ENCODE data around the gene TESK2. TPM values are rescaled to one million over a fixed set of nuclear protein-coding genes. Genes with fewer than 3 reads are reported as not detected.

The TESK2 gene
- polyA plus RNA-seq, 1 of the 3 experiments (the other 2 are of a cell fraction) = 1.3 TPM

- no peaks in the 10 kb centered on the region for H3F3A ChIP-seq (replicated peaks; ENCODE audit: insufficient read depth)
- WGBS (ENCODE audit: low lambda C conversion rate) = 95% methylated on average over 5 of the region's 5 CpGs
- no peak overlapping the region for H3K4me3 ChIP-seq (ENCODE audit: low read depth in 2 of 2, low read length in 1 of 2)
Measured at GRCh38 chr1:45321444-45321843, 169.5 kb downstream of the TESK2 start.

DNA sequence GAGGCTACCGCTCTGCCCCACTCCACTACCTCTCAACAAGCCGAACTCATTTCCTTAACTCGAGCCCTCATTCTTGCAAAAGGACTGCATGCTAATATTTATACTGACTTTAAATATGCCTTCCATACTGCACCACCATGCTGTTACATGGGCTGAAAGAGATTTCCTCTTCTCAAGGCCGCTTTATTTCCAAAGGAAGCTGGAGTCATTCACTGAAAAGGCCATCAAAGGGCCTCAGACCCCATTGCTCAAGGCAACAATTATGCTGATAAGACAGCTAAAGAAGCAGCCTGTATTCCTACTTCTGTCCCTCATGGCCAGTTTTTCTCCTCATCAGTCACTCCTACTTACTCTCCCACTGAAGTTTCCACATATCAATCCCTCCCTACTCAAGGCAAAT, 171.2 kb downstream of the TESK2 start:
- Histone ChIP-seq H3K4me1 (ENCODE audit: control insufficient read depth in 1 of 2, insufficient read depth in 2 of 2, low read depth in 1 of 2, low read length in 1 of 2) (no peaks in the 10 kb centered on the region), H3K36me3 (replicated peaks in 1 of 2; ENCODE audit: control insufficient read depth in 1 of 2, insufficient read depth in 2 of 2, low read length in 1 of 2) (no peaks in the 10 kb centered on the region), H3F3A (replicated peaks; ENCODE audit: insufficient read depth) (no peaks in the 10 kb centered on the region), H2AFZ (ENCODE audit: low read depth) (no peak overlapping the region), H4K20me1 (ENCODE audit: insufficient read depth) (no peaks in the 10 kb centered on the region), H3K4me3 (ENCODE audit: low read depth in 2 of 2, low read length in 1 of 2) (no peak overlapping the region), H3K4me2 (no peak overlapping the region), H3K9me3 (no peaks in the 10 kb centered on the region), H3K27ac (ENCODE audit: low read depth in 2 of 2, low read length in 1 of 2) (no peak overlapping the region), H3K79me2 (ENCODE audit: insufficient read depth) (no peaks in the 10 kb centered on the region), H3K9me2 (no peaks in the 10 kb centered on the region), H3K9ac (no peak overlapping the region), H3K27me3 (ENCODE audit: insufficient read depth) (no peaks in the 10 kb centered on the region)
- POLR2A ChIA-PET = no interaction called here
- CTCF ChIA-PET = interaction anchor here (0.8 kb wide), 1 partner anchor 20 kb away, joined by 3 read pairs; the partner anchor contains the start of gene TOE1
- 80% methylated on average over 4 of the region's 4 CpGs for WGBS (ENCODE audit: low lambda C conversion rate)
- no peak for DNase-seq
- TF ChIP-seq SIN3A (IDR thresholded peaks at IDR 0.05; ENCODE audit: borderline replicate concordance, low read depth, low read length) (no peak), CTCF (IDR thresholded peaks at IDR 0.05) (no peak), JUND (IDR thresholded peaks at IDR 0.05) (no peak), RAD21 (IDR thresholded peaks at IDR 0.05; ENCODE audit: low read length) (no peak), RCOR1 (IDR thresholded peaks at IDR 0.05; ENCODE audit: low read length) (no peak), RFX5 (IDR thresholded peaks at IDR 0.05; ENCODE audit: low read length) (no peak), GABPA (IDR thresholded peaks at IDR 0.05; ENCODE audit: low read depth) (no peak), NFIC (IDR thresholded peaks at IDR 0.05; ENCODE audit: borderline replicate concordance) (no peak), MXI1 (IDR thresholded peaks at IDR 0.05; ENCODE audit: low read depth, low read length) (no peak), TAF1 (IDR thresholded peaks at IDR 0.05; ENCODE audit: borderline replicate concordance, low read depth, low read length) (no peak), ELF1 (IDR thresholded peaks at IDR 0.05) (no peak), TCF12 (IDR thresholded peaks at IDR 0.05) (no peak), TEAD4 (IDR thresholded peaks at IDR 0.05; ENCODE audit: borderline replicate concordance, insufficient read depth) (no peak), CHD2 (IDR thresholded peaks at IDR 0.05; ENCODE audit: low read length, partially characterized antibody) (no peak)
- TF ChIP-seq, protein P1, sequence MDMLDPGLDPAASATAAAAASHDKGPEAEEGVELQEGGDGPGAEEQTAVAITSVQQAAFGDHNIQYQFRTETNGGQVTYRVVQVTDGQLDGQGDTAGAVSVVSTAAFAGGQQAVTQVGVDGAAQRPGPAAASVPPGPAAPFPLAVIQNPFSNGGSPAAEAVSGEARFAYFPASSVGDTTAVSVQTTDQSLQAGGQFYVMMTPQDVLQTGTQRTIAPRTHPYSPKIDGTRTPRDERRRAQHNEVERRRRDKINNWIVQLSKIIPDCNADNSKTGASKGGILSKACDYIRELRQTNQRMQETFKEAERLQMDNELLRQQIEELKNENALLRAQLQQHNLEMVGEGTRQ (IDR thresholded peaks at IDR 0.05; ENCODE audit: borderline replicate concordance, low read depth, low read length) = no peak
- TF ChIP-seq, protein P2, sequence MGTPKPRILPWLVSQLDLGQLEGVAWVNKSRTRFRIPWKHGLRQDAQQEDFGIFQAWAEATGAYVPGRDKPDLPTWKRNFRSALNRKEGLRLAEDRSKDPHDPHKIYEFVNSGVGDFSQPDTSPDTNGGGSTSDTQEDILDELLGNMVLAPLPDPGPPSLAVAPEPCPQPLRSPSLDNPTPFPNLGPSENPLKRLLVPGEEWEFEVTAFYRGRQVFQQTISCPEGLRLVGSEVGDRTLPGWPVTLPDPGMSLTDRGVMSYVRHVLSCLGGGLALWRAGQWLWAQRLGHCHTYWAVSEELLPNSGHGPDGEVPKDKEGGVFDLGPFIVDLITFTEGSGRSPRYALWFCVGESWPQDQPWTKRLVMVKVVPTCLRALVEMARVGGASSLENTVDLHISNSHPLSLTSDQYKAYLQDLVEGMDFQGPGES (IDR thresholded peaks at IDR 0.05; ENCODE audit: low read depth, low read length) = no peak
- TF ChIP-seq, protein P3, sequence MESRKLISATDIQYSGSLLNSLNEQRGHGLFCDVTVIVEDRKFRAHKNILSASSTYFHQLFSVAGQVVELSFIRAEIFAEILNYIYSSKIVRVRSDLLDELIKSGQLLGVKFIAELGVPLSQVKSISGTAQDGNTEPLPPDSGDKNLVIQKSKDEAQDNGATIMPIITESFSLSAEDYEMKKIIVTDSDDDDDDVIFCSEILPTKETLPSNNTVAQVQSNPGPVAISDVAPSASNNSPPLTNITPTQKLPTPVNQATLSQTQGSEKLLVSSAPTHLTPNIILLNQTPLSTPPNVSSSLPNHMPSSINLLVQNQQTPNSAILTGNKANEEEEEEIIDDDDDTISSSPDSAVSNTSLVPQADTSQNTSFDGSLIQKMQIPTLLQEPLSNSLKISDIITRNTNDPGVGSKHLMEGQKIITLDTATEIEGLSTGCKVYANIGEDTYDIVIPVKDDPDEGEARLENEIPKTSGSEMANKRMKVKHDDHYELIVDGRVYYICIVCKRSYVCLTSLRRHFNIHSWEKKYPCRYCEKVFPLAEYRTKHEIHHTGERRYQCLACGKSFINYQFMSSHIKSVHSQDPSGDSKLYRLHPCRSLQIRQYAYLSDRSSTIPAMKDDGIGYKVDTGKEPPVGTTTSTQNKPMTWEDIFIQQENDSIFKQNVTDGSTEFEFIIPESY (IDR thresholded peaks at IDR 0.05; ENCODE audit: borderline replicate concordance, low read depth) = no peak

More at GRCh38 chr1:45321444-45321843, 169.5 kb downstream of the TESK2 start:
- DNase-seq = no peak
- Histone ChIP-seq H3K36me3 (replicated peaks in 1 of 2; ENCODE audit: control insufficient read depth in 1 of 2, insufficient read depth in 2 of 2, low read length in 1 of 2) (no peaks in the 10 kb centered on the region), H3K9ac (no peak overlapping the region), H3K9me3 (no peaks in the 10 kb centered on the region), H3K27me3 (ENCODE audit: insufficient read depth) (no peaks in the 10 kb centered on the region), H4K20me1 (ENCODE audit: insufficient read depth) (no peaks in the 10 kb centered on the region), H3K9me2 (no peaks in the 10 kb centered on the region), H3K27ac (ENCODE audit: low read depth in 2 of 2, low read length in 1 of 2) (no peak overlapping the region), H3K4me1 (ENCODE audit: control insufficient read depth in 1 of 2, insufficient read depth in 2 of 2, low read depth in 1 of 2, low read length in 1 of 2) (no peaks in the 10 kb centered on the region; a peak in 1 of 4 replicates), H3K79me2 (ENCODE audit: insufficient read depth) (no peaks in the 10 kb centered on the region), H3K4me2 (no peak overlapping the region), H2AFZ (ENCODE audit: low read depth) (no peak overlapping the region; the same call in 1 of the 2 replicates)
- ChIA-PET CTCF (no interaction called here), POLR2A (no interaction called here)
- no peak for TF ChIP-seq GABPA (IDR thresholded peaks at IDR 0.05; ENCODE audit: low read depth)
- TF ChIP-seq SMC3 (IDR thresholded peaks at IDR 0.05; ENCODE audit: low read depth, low read length) = no peak
- TF ChIP-seq MXI1 (IDR thresholded peaks at IDR 0.05; ENCODE audit: low read depth, low read length) = no peak
- TF ChIP-seq JUND (IDR thresholded peaks at IDR 0.05) = no peak
- TF ChIP-seq TCF12 (IDR thresholded peaks at IDR 0.05) = no peak
- no peak for TF ChIP-seq PBX3 (IDR thresholded peaks at IDR 0.05)
